Trophoblast cell (in vitro differentiated cells and primary cell): ENCODE measurements around the gene MYOG.

Experiments used
- DNase-seq, 2 donors: peaks; one replicate each; pipeline ENCODE4 v3.0.0-alpha.2; 2016
- H2AFZ ChIP-seq: 2 replicates; pipeline ENCODE4 v1.6.1; 2013; ENCODE audit warnings: low read length, moderate library complexity, mild to moderate bottlenecking; ENCODE audit not compliant: insufficient read depth, poor library complexity
- H2AK5ac ChIP-seq: 2 replicates; pipeline ENCODE4 v1.6.1; 2013; ENCODE audit warnings: mild to moderate bottlenecking, low read length
- H2BK120ac ChIP-seq: 2 replicates; pipeline ENCODE4 v1.6.1; 2013; ENCODE audit warnings: low read length, mild to moderate bottlenecking, moderate library complexity; ENCODE audit not compliant: insufficient read depth, poor library complexity
- H2BK12ac ChIP-seq: 2 replicates; pipeline ENCODE4 v1.6.1; 2013; ENCODE audit warnings: mild to moderate bottlenecking, low read length, moderate library complexity
- H2BK5ac ChIP-seq: 2 replicates; pipeline ENCODE4 v1.6.1; 2013; ENCODE audit warnings: low read length, low read depth, moderate library complexity, mild to moderate bottlenecking; ENCODE audit not compliant: poor library complexity
- H3K14ac ChIP-seq: 2 replicates; pipeline ENCODE4 v1.6.1; 2013; ENCODE audit warnings: mild to moderate bottlenecking, low read length
- H3K18ac ChIP-seq: 2 replicates; pipeline ENCODE4 v1.6.1; 2013; ENCODE audit warnings: mild to moderate bottlenecking, low read length
- H3K23ac ChIP-seq: 2 replicates; pipeline ENCODE4 v1.6.1; 2013; ENCODE audit warnings: low read length
- H3K27ac ChIP-seq: 2 replicates; pipeline ENCODE4 v1.5.1; 2013; ENCODE audit warnings: low read depth, mild to moderate bottlenecking, inconsistent platforms, low read length, moderate library complexity
- H3K27me3 ChIP-seq: 2 replicates; pipeline ENCODE4 v1.6.1; 2013; ENCODE audit warnings: inconsistent platforms, mild to moderate bottlenecking, low read length, moderate library complexity; ENCODE audit not compliant: insufficient read depth
- H3K36me3 ChIP-seq, 2 experiments: 1 replicate in 1 of 2; 2 replicates in 1 of 2; pipeline ENCODE4 v1.6.1; 2013; ENCODE audit warnings: low read length in 2 of 2, mild to moderate bottlenecking in 2 of 2, moderate library complexity in 1 of 2; ENCODE audit not compliant: insufficient read depth in 2 of 2, control insufficient read depth in 1 of 2
- H3K4ac ChIP-seq: 2 replicates; pipeline ENCODE4 v1.6.1; 2013; ENCODE audit warnings: low read depth, mild to moderate bottlenecking, low read length, moderate library complexity
- H3K4me1 ChIP-seq, 2 experiments: 1 replicate in 1 of 2; 2 replicates in 1 of 2; pipeline ENCODE4 v1.6.1; 2013; ENCODE audit warnings: low read length in 2 of 2, mild to moderate bottlenecking in 2 of 2, moderate library complexity in 1 of 2; ENCODE audit not compliant: insufficient read depth in 2 of 2, control insufficient read depth in 1 of 2
- H3K4me2 ChIP-seq: 2 replicates; pipeline ENCODE4 v1.6.1; 2013; ENCODE audit warnings: inconsistent platforms, mild to moderate bottlenecking, low read length, moderate library complexity
- H3K4me3 ChIP-seq: 2 replicates; pipeline ENCODE4 v1.5.1; 2013; ENCODE audit warnings: mild to moderate bottlenecking, low read depth, low read length, inconsistent platforms
- H3K79me1 ChIP-seq: one replicate; pipeline ENCODE4 v1.6.1; 2013; ENCODE audit warnings: low read length
- H3K79me2 ChIP-seq: 2 replicates; pipeline ENCODE4 v1.6.1; 2013; ENCODE audit warnings: low read length, mild to moderate bottlenecking; ENCODE audit not compliant: control insufficient read depth, insufficient read depth, poor library complexity
- H3K9ac ChIP-seq: 2 replicates; pipeline ENCODE4 v1.6.1; 2013; ENCODE audit warnings: mild to moderate bottlenecking, low read length
- H3K9me3 ChIP-seq: 2 replicates; pipeline ENCODE4 v1.6.1; 2013; ENCODE audit warnings: low read depth, mild to moderate bottlenecking, control low read depth, inconsistent platforms, low read length; ENCODE audit not compliant: insufficient read depth
- H4K12ac ChIP-seq: 2 replicates; pipeline ENCODE4 v1.6.1; 2013; ENCODE audit warnings: low read depth, mild to moderate bottlenecking, low read length, moderate library complexity
- H4K8ac ChIP-seq: 2 replicates; pipeline ENCODE4 v1.6.1; 2013; ENCODE audit warnings: low read depth, mild to moderate bottlenecking, low read length, moderate library complexity
- H4K91ac ChIP-seq: one replicate; pipeline ENCODE4 v1.6.1; 2013; ENCODE audit warnings: low read depth, mild to moderate bottlenecking, low read length, moderate library complexity
- WGBS: extraction: QIAGEN DNeasy Blood & Tissue Kit; methylation state at CpG from one replicate; pipeline ENCODE4 v1.1.7; 2013; ENCODE audit warnings: missing lambda C conversion rate; ENCODE audit not compliant: insufficient read length, insufficient coverage; ENCODE audit errors: extremely low coverage; 5-methylcytosine and 5-hydroxymethylcytosine counted together

The MYOG gene

DNA sequence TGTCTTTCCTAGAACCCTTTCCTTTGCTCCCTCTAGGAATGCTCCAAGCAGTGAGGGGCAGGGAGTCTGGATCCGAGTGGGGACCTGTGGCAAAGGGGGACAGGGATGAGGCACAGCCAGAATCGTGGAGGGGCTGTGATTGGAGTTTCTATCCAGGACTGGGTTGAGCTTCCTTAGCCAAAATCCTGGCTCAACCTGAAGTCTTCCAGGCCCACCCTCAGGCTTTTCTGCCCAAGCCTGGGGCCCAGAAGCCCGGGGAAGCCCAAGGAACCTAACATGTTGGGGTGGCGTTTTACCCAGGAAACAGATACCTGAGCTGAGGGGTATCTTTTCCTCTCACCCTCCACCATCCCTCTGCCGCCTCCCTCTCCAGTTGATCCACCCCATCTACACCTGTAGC is 5.4 kb downstream of the MYOG start:
- H3K27ac ChIP-seq = no peak overlapping the region
- H3K4me2 ChIP-seq = no peak overlapping the region
- H4K8ac ChIP-seq = no peak overlapping the region
- H3K79me2 ChIP-seq = no peaks in the 10 kb centered on the region
- H3K18ac ChIP-seq = no peak overlapping the region
- H2AFZ ChIP-seq = no peak overlapping the region
- H3K9ac ChIP-seq = no peak overlapping the region
- peaks cover 13% of the 10 kb centered on the region for H3K27me3 ChIP-seq
- H3K36me3 ChIP-seq = no peaks in the 10 kb centered on the region
- H2BK5ac ChIP-seq = no peak overlapping the region
- no peak overlapping the region for H3K23ac ChIP-seq
- no peak overlapping the region for H3K4me3 ChIP-seq
- H4K12ac ChIP-seq = no peak overlapping the region
- no peak overlapping the region for H2AK5ac ChIP-seq
- no peak overlapping the region for H2BK120ac ChIP-seq
- no peak overlapping the region for H3K4ac ChIP-seq
- no peak overlapping the region for H2BK12ac ChIP-seq
- no peak overlapping the region for H3K14ac ChIP-seq
- no peak overlapping the region for H4K91ac ChIP-seq
- peaks cover 4% of the 10 kb centered on the region for H3K9me3 ChIP-seq
- no peak for DNase-seq
- H3K79me1 ChIP-seq = no peaks in the 10 kb centered on the region
- H3K4me1 ChIP-seq = peaks cover 0 to 4% of the 10 kb centered on the region in 2 experiments
- no CpG with 5 or more reads among the region's 5 CpGs for WGBS

DNA sequence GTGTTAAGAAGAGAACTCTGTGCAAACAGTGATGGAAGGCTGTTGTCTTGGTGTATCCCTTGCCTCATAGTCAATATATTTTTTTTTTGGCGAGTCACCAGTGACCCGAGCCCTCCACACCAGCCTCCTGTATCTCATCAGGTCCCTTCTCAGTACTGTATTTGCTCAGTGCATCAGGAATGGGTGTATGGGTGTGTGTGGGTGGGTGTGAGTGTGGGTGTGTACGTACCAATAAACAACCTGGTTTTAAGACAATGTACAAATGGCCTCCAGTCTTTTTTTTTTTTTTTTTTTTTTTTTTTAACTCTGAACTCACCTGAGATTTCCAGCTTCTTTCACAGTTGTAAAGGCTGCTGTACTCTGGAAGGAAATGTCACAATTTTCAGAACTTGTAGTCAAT is 7.3 kb downstream of the MYOG start:
- Histone ChIP-seq H3K4me3 (no peak overlapping the region), H3K4ac (no peak overlapping the region), H3K9ac (no peak overlapping the region), H3K79me2 (no peaks in the 10 kb centered on the region), H2BK5ac (no peak overlapping the region), H3K36me3 (no peaks in the 10 kb centered on the region), H4K12ac (no peak overlapping the region), H3K18ac (no peak overlapping the region), H3K4me2 (no peak overlapping the region), H4K91ac (no peak overlapping the region), H2AFZ (no peak overlapping the region), H4K8ac (no peak overlapping the region), H3K27ac (no peak overlapping the region), H3K23ac (no peak overlapping the region), H2AK5ac (no peak overlapping the region), H2BK12ac (no peak overlapping the region), H3K4me1 (peaks cover 0 to 4% of the 10 kb centered on the region in 2 experiments), H2BK120ac (no peak overlapping the region), H3K14ac (no peak overlapping the region), H3K79me1 (no peaks in the 10 kb centered on the region), H3K27me3 (peaks cover 21% of the 10 kb centered on the region), H3K9me3 (peaks cover 6% of the 10 kb centered on the region)
- WGBS = no CpG with 5 or more reads among the region's 3 CpGs
- DNase-seq = no peak

DNA sequence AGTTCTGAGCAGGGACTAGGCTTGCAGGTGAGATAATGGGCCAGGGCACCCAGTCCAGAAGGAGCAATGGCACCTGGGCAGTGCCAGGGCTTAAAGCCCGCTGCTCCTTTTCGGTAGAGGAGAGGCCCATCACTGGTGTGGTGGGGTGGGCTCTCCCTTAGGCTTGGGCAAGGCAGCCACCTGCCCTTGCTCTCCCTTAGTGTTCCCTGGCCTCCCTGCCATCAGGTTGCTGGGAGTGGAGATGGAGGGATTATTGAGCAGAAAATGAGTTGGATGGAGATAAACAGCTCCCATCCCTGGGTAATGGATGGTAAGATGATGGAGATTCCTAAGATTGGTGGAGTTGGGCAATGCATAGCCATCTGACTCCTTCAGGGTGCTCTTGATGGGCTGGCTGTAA is 7.9 kb downstream of the MYOG start:
- Histone ChIP-seq H4K12ac (no peak overlapping the region), H3K36me3 (no peaks in the 10 kb centered on the region), H3K14ac (no peak overlapping the region), H3K27ac (no peak overlapping the region), H4K8ac (no peak overlapping the region), H2AK5ac (no peak overlapping the region), H3K18ac (no peak overlapping the region), H3K79me1 (no peaks in the 10 kb centered on the region), H2BK12ac (no peak overlapping the region), H3K9me3 (peaks cover 6% of the 10 kb centered on the region), H3K4me2 (no peak overlapping the region), H3K9ac (no peak overlapping the region), H3K4me3 (no peak overlapping the region), H3K27me3 (peaks cover 21% of the 10 kb centered on the region), H4K91ac (no peak overlapping the region), H3K79me2 (no peaks in the 10 kb centered on the region), H2BK5ac (no peak overlapping the region), H3K4me1 (peaks cover 0 to 4% of the 10 kb centered on the region in 2 experiments), H2AFZ (no peak overlapping the region), H3K4ac (no peak overlapping the region), H2BK120ac (no peak overlapping the region), H3K23ac (no peak overlapping the region)
- no CpG with 5 or more reads among the region's 2 CpGs for WGBS
- no peak for DNase-seq

DNA sequence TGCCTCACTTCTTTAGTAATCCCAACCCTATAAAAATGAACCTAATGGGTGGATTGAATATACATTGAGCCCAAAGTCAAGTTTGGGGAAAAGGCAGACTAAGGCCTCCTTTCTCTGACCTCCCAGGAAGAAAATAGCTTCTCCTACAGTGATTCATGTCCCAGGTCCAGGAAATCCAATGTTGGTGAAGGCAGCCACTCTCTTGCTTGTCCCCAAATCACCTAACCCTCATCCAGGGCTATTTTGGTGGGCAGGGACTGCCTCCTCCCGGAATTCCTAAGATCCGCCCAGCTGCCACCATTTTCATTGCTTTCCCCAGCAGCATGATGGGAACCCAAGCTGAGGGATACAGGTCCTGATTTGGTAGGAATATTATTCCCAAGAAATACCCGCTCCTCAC is 8.4 kb downstream of the MYOG start:
- no CpG with 5 or more reads among the region's 3 CpGs for WGBS
- no peak overlapping the region for H3K14ac ChIP-seq
- peaks cover 6% of the 10 kb centered on the region for H3K9me3 ChIP-seq
- no peak overlapping the region for H3K23ac ChIP-seq
- H3K4me1 ChIP-seq = peaks cover 0 to 4% of the 10 kb centered on the region in 2 experiments
- H4K91ac ChIP-seq = no peak overlapping the region
- no peak overlapping the region for H4K8ac ChIP-seq
- H3K4ac ChIP-seq = no peak overlapping the region
- H2BK5ac ChIP-seq = no peak overlapping the region
- H3K9ac ChIP-seq = no peak overlapping the region
- no peaks in the 10 kb centered on the region for H3K79me1 ChIP-seq
- no peaks in the 10 kb centered on the region for H3K79me2 ChIP-seq
- DNase-seq = no peak
- H2AFZ ChIP-seq = no peak overlapping the region
- H2AK5ac ChIP-seq = no peak overlapping the region
- no peaks in the 10 kb centered on the region for H3K36me3 ChIP-seq
- H3K27ac ChIP-seq = no peak overlapping the region
- H3K4me3 ChIP-seq = no peak overlapping the region
- no peak overlapping the region for H2BK12ac ChIP-seq
- H3K27me3 ChIP-seq = peaks cover 21% of the 10 kb centered on the region
- H3K4me2 ChIP-seq = no peak overlapping the region
- no peak overlapping the region for H3K18ac ChIP-seq
- H2BK120ac ChIP-seq = no peak overlapping the region
- no peak overlapping the region for H4K12ac ChIP-seq
